GM19372 (cell line): ENCODE data around the gene TUBGCP2.

Source experiments
- ATAC-seq: cut with Tn5 transposase; IDR thresholded peaks from one replicate; pipeline ENCODE4 v1.9.1; 2021; ENCODE audit warnings: mild to moderate bottlenecking, low read depth, moderate library complexity; ENCODE audit not compliant: unreplicated experiment

The TUBGCP2 gene, protein sequence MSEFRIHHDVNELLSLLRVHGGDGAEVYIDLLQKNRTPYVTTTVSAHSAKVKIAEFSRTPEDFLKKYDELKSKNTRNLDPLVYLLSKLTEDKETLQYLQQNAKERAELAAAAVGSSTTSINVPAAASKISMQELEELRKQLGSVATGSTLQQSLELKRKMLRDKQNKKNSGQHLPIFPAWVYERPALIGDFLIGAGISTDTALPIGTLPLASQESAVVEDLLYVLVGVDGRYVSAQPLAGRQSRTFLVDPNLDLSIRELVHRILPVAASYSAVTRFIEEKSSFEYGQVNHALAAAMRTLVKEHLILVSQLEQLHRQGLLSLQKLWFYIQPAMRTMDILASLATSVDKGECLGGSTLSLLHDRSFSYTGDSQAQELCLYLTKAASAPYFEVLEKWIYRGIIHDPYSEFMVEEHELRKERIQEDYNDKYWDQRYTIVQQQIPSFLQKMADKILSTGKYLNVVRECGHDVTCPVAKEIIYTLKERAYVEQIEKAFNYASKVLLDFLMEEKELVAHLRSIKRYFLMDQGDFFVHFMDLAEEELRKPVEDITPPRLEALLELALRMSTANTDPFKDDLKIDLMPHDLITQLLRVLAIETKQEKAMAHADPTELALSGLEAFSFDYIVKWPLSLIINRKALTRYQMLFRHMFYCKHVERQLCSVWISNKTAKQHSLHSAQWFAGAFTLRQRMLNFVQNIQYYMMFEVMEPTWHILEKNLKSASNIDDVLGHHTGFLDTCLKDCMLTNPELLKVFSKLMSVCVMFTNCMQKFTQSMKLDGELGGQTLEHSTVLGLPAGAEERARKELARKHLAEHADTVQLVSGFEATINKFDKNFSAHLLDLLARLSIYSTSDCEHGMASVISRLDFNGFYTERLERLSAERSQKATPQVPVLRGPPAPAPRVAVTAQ

DNA sequence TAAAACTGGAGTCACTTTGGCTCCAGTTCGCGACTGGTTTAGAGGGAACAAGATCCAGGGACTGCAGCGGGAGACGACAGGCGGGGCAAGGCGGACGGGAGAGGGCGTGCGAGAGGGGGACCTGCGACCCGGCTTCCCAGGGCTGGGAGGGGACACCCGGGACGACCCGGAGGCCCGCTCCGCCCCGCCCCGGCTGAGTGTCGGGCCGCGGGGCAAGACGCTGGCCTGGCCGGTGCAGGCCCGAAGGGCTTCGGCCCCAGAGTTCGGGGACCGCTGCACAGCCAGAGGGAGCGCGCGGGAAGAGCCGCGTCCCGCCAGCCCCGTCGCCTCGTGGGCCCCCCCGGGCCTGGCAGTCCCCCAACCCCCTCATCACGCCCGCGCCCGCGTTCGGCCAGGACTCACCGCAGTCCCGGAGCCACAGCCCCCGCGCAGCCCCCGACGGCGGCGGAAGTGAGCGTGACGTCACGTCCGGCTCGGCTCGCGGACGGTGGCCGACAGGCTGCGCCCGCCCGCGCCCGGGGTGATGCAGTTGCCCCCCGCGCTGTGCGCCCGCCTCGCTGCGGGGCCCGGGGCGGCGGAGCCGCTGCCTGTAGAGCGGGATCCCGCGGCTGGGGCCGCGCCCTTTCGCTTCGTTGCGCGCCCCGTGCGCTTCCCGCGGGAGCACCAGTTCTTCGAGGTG is at the start of gene TUBGCP2, which contains the start of gene ZNF511:
TUBGCP2 (minus strand) TSS at position 452 of the 679 bp plus-strand sequence. CDS start 5,931 bp downstream, outside the sequence.
ZNF511 (plus strand) TSS at position 494 of the 679 bp plus-strand sequence; CDS start at position 524, 30 bp downstream.
- peak; percentile 69 for ATAC-seq

DNA sequence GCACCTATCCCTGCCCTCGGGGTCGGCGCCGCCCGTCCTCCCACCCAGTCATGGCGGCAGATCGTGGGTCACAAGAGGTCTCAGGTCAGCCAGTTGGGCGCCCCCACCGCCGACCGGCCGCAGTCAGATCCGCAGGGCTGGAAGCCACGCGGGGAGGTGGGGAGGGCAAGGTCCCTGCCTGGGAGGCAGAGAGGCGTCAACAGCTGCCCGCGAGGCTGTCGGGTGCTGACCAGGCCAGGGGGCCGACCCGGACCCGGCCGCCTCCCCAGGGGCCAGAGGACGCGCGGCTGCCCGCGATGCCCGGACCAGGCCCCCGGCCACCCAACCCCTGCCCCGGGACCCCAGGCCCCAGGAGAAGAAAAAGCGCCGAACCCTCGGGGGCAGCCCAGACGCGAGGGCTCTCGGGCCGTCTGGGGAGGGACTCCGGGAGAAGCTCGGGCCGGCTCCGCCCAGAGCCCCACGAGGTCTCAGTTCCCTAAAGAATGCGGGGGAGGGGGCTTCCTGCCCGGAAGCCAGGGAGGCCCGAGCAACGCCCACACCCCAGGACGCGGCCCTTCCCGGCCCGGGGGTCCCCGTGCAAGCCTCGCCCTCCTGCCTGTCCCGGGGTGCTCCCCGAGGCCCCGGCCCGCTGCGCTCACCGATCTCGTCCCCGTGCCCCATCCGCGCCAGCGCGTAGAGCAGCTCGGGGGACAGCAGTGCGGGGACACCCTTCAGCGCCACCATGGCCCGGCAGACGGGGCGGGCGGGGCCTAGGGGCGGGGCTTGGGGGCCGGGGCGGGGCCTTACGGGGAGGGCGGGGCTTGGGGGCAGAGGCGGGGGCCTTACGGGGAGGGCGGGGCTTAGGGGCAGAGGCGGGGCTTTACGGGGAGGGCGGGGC is 48.9 kb upstream of the TUBGCP2 start, which contains the start of gene FUOM:
FUOM (minus strand) TSS at position 735 of the 877 bp plus-strand sequence; CDS start at position 723, 12 bp downstream.
- ATAC-seq = peak; percentile 78

DNA sequence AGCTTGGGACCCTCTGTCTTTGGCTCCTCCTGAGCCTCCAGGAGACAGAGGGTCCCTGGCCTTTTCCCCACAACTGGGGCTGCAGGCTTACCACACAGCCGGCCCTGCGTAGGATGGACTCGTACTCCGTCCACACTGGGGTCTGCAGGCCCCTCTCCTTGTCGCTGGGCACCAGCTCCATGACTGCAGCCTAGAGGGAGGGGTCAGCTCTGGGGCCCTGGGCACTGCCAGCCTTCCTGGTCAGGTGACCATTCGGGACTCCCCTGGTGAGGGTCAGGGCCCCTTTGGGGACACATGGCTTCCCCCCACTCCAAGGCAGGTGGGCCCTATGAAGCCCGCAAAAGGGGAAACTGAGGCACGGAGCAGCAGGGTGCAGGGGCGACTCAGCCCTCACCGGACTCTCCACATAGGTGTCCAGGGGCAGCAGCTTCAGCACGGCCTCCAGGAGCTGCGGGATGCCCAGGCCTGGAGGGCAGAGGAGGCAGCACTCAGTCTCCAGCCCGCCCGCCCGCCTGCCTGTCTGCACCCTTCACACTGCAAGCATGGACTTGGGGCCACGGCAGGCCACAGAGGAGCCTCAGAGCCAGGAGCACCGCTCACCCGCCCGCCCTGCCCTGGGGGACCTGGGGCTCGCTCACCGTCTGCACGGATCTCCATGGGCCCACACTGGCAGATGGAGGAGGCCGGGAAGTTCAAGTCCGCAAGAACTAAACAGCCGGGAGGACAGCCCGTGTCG is 48.0 kb upstream of the TUBGCP2 start:
- no peak for ATAC-seq

DNA sequence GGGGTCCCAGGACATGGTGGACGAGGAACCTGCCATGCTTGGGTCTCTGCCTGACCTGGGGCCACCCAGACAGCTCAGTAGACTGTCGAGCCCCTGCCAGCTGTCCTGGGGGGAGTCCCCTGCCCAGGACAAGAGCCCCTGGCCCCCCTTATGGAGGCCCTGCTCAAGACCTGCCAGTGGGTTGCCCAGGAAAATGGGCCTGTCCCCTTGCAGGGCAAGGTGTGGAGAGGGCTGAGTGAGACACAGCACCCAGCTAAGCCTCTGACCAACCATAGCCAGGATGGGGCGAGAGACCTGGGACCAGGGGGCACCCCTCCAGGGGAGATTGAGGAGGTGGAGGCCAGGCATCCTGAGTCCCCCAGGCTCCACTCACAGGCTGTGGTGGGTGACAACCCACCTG is 47.3 kb upstream of the TUBGCP2 start:
- no peak for ATAC-seq

DNA sequence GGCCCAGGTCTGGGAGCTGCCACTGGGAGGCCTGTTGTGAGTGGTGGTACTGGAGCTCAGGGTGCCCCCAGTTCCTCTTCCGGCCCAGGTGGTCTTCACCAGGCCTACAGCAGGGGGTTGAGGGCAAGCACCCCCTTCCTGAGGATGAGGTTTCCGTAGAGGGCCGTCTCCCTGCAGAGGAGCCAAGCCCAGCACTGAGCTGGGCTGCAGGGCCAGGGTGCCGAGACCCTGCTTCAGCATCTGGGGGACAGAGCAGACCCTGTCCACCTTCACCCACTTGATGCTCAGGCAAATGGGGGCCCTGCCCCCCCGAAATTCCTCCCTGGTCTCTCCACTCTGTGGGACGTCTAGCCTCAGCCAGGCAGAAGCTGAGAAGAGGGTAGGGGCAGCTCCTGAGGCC is 46.6 kb upstream of the TUBGCP2 start:
- no peak for ATAC-seq

DNA sequence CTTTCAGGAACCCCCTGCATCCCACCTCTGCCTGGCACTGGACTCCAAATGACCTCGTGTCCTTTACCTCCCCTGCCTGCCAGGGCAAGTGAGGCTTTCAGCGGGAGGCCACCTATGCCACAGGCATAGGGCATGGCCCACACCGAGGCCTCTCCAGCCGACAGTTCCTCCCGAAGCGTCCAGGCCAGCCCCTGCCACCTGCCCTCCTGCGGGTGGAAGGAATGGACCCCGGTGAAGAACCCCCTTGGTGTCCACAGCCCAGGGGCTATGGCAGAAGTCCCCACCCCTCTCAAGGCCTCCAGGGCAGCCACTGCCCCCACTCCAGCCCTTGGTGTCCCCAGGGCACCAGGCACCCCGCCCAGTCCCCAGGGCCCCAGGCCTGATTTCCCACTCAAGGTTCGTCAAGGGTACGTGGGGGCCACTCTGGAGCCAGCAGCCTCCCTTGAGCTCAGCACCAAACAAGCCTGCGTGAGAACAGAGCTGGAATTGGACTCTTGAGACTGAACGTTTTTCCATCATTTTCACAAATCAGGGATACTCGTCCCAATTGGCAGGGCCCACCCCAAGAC is 46.1 kb upstream of the TUBGCP2 start:
- no peak for ATAC-seq

DNA sequence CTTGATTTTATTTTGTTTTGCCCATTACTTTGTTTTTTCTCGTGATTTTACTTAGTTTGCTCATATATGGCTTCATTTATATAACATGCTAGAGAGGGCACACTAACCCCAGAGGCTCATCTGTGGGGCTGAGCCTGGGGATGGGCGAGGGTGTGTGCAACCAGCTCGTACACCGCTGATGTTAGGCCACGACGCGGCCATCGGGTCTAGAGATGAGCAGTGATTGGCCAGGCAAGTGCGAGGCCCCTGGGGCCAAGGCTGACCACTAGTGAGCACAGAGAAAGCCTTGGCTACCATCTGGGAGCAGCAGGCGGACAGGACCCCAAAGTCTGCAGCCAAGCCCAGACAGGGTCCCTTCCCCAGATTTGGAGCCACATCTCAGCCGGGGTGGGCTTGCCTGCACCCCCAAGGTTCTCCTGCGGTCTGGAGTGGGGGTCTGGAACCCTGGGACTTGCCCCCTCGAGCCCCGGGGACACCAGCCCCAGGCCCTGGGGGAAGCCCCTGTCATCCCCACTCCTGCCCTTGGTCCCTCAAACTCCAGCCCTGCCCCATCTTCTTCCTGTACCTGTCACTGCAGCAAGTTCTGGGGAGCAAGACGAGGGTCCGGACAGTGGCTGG is 45.4 kb upstream of the TUBGCP2 start:
- no peak for ATAC-seq

DNA sequence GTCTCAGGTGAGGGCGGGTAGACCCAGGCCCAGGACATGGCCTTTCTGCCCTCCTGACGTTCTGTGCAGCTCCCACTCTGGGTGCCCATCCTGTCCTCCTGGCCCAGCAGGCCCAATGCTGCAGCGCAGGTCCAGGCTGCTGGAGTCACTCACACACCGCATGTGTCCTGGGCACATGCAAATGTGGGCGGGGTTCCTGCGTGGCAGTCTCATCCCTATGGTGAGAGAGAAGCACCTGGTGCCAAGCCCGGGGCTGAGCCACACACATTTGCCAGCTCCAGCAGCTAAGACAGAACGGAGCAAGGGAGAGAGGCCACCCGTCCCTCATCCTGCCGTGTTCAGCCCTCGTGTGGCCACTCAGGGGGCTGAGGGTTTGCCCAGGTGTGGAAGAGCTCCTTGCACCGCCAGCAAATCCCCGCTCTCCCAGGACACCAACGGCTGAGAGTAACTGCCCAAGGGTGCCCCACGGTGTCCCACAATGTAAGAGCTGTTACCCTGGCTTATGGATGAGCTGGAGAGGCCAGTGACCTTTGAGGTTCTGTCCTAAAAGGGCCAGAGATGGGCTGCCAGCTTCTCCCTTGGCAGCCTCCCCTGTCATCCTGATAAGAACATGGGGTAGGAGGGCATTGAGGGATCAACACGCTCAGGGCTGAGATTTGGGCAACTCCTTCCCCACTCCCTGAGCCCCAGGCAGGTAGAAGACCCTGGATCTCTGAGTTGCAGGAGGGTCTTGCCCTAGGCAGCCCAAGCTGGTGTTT is 44.7 kb upstream of the TUBGCP2 start:
- ATAC-seq = no peak

DNA sequence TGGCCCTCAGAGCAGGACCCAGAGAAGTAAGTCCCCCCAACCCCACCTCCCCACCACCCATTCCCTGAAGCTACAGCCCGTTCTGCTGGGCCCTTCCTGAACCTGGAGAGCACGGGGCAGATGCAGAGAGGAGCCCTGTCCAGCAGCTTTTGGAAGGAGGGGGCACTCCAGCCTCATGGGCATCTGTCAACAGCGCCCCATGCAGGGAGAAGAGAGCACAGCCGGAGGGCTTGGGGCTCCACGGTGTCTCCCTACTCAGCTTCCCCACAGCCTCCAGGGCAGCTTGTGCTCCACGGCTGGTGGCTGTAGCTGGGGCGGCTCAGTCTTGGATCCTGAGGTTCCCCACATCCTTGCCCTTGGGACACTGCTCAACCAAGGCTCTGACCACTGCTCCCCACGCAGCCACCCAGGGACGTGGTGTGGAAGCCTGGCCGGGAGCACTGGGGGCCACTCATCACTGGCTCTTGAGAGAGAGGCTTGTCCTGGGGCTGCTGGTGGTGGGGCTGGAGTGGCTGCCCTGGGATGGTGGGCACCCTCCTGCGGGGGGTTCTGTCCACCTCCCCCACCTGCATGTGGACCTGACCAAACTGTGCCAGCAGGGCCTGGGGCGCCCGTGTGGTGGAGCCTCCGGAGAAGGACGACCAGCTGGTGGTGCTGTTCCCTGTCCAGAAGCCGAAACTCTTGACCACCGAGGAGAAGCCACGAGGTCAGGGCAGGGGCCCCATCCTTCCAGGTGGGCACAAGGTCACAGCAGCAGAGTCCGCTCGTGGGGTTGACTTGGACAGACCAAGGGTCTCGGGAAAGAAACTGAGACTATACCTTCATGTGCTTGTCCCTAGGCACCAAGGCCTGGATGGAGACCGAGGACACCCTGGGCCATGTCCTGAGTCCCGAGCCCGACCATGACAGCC is 43.0 kb upstream of the TUBGCP2 start:
- ATAC-seq = no peak

DNA sequence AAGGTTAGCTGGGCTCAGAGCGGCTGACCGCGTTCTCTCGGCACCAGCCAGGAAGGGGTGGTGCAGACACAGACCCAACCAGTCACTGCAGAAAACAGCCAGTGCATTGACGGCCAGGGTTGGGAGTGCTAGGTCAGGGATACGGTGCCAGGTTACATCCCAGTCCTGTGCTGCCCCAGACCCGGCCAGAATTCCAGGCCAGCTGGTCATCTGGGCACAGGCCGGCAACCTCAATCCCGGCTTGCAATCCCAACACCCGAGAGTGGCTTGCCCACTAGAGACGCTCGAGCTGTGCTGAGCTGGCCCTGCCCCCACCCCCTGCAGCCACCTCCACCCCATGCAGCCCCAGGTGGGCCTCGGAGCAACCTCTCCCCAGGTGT is 42.3 kb upstream of the TUBGCP2 start:
- ATAC-seq = no peak

DNA sequence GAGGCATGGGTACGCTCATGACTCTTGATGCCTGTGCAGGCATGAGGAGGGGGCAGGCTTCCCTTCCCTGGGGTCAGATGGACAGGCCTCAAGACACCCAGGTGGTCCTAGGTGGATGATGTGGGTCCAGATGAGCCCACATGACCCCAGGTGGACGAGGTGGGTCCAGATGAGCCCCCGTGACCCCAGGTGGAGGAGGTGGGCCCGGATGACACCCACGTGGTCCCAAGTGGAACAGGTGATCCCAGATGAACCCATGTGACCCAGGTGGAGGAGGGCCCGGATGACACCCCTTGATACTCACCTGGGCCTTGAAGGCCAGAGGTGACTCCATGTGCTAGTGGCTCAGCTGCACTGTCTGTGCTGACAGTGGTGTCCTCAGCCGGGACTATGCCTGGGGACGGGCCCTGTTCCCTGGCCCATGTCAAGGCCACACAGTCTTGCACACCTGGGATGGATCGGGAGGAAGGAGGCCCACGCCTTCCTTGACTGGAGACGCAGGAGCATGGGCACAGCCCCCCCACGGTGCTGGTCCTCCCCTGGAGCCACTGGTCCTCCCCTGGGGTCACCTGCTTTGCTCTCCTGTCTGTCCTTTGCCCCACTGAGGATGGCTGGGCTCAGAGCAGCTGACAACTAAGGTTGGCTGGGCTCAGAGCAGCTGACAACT is 41.7 kb upstream of the TUBGCP2 start:
- no peak for ATAC-seq

DNA sequence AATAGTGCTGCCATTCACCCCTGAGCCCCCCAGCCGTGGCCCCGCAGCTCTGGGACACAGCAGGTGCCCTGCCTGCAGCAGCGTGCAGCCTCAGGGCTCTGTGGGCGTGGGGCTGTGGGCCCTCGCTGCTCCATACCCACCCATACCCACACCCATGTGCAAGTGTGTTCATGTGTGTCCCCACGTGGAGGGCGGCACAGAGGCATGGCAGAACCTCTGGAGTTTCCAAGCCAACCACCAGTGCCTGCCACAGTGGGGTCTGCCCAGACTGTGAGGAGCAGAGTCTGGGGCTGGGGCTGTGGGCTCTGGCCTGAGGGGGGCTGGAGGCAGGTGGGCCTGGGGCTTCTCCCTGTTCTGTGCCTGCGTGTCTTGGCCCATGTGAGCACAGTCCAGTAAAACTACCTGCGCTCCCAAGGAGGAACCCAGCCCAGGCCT is 40.9 kb upstream of the TUBGCP2 start:
- no peak for ATAC-seq

DNA sequence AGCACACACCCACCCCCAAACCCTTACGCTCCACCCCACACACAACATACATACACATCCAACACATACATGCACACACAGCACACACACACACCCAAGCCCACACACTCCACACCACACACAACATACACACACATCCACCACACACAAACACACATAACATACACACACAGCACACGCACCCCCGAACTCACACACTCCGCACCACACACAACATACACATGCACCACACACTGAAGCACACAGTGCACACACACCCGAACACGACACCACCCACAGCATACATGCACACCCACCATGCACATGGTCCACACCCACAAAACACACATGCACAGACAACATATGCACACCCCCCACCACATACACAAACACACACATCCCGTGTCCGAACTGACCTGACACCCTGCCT is 40.5 kb upstream of the TUBGCP2 start:
- ATAC-seq = no peak

DNA sequence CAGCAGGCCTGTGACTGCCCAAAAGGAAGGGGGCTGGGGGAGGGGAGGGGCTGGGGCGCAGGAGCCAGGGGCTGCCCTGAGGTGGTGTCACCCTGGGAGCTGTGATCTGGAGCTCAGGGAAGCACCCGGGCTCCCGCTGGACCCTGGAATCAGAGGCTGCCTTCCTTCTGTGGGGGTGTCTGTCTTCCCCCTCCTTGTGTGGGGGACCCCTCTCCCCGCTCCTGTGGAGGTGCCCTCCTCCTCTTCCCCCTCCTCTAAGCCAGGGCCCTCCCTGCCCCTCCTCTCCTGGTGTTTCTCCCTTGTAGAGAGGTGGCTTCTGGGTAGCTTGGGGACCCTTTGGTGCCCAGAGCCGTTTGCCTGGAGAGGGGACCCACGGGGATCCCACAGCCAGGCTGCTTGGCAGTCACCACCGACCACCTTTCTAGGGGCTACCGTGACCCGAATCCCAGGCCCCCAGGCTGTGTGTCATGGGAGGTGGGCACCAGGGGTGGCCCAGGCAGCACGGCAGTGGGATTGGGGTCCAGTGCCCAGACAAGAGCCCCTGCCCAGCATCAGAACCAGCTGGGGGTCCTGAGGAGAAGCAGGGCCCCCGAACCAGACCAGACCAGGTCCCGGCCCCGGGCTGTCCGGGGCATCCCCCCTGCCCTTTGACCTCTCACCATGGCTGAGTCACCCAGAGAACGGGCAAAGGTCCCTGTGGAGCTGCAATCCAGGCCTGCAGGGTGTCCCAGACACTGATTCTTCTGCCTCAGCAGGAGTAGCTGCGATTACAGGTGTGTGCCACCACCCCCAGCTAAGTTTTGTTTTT is 39.2 kb upstream of the TUBGCP2 start:
- ATAC-seq = no peak

DNA sequence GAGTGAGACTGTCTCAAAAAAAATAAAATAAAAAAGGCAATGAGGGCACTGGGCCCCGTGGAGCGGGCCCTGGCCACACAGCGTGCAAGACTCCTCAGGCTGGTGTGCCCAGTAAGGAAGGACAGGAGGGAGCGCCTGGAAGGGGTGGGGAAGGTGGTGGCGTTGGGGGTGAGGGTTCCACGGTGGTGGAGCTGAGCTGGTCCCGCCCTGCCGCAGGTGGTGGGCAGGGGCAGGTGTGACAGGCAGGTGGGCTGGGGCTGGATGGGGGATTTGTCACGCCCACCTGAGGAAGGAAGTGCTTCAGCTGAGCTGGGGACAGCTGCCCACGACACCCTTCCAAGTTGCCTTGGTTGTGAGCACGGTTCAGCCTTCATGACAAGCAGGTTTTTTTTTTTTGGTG is 37.7 kb upstream of the TUBGCP2 start:
- ATAC-seq = no peak
